Activated T-helper 2 cell treated with anti-CD3 and anti-CD28 coated beads, Interferon-gamma antibody, Interleukin-2, Interleukin-4, amounts not matched to agents 10 μg/mL and 5 μg/mL and 100 μg/mL, durations not matched to agents 14 hours and 24 hours and 36 hours (primary cell): ENCODE results near the gene EMILIN2. TPM values are rescaled to one million over a fixed set of nuclear protein-coding genes. Genes with fewer than 3 reads are reported as not detected.

Experiments
- DNase-seq: peaks from one replicate; pipeline ENCODE4 v3.0.0; 2021; ENCODE audit warnings: low spot score
- H3K27ac Mint-ChIP-seq: one replicate; pipeline ENCODE4 v1.8.0; 2021; ENCODE audit warnings: mixed read lengths
- H3K27me3 Mint-ChIP-seq: one replicate; pipeline ENCODE4 v1.8.0; 2021; ENCODE audit warnings: low read depth, mixed read lengths
- H3K36me3 Mint-ChIP-seq: one replicate; pipeline ENCODE4 v1.8.0; 2021; ENCODE audit warnings: low read depth, mixed read lengths
- H3K4me1 Mint-ChIP-seq: one replicate; pipeline ENCODE4 v1.8.0; 2021; ENCODE audit warnings: low read depth, mixed read lengths
- H3K4me3 Mint-ChIP-seq: one replicate; pipeline ENCODE4 v1.8.0; 2021; ENCODE audit warnings: low read depth, mild to moderate bottlenecking, moderate library complexity, mixed read lengths
- H3K9me3 Mint-ChIP-seq: one replicate; pipeline ENCODE4 v1.8.0; 2021; ENCODE audit warnings: mixed read lengths
- intact Hi-C: fragments of 100-400 bp; cut with micrococcal nuclease; formaldehyde crosslinking; loops from one replicate; pipeline ENCODE4 v1.15.1; 2023
- total RNA-seq: library from RNA; stranded (reverse); gene quantifications from 2 replicates; pipeline ENCODE4 v1.2.3, GENCODE V29; 2022

EMILIN2 gene
- total RNA-seq, 1 donor from 2014 or later = 53.4 TPM

GRCh38 chr18:2939317-2939716 lies 92.5 kb downstream of the EMILIN2 start:
- DNase-seq = no peak
- peak overlapping the region; percentile 17 for H3K27ac Mint-ChIP-seq
- H3K27me3 Mint-ChIP-seq = no peaks in the 10 kb centered on the region
- H3K9me3 Mint-ChIP-seq = no peaks in the 10 kb centered on the region
- intact Hi-C loops = no loop called here
- H3K4me1 Mint-ChIP-seq = peaks cover 39% of the 10 kb centered on the region
- H3K36me3 Mint-ChIP-seq = peaks cover 73% of the 10 kb centered on the region
- H3K4me3 Mint-ChIP-seq = no peak overlapping the region

- Mint-ChIP-seq H3K27me3 (no peaks in the 10 kb centered on the region), H3K36me3 (peaks cover 71% of the 10 kb centered on the region), H3K27ac (no peak overlapping the region), H3K4me1 (peaks cover 44% of the 10 kb centered on the region), H3K4me3 (no peak overlapping the region), H3K9me3 (no peaks in the 10 kb centered on the region)
- no peak for DNase-seq
- intact Hi-C loops = no loop called here
These were observed 101.2 kb downstream of the EMILIN2 start for GRCh38 chr18:2948038-2948437.

GRCh38 chr18:2952605-2953004 lies 105.8 kb downstream of the EMILIN2 start:
- Mint-ChIP-seq H3K9me3 (no peaks in the 10 kb centered on the region), H3K4me1 (peaks cover 62% of the 10 kb centered on the region), H3K4me3 (no peak overlapping the region), H3K27me3 (no peaks in the 10 kb centered on the region), H3K36me3 (peaks cover 90% of the 10 kb centered on the region), H3K27ac (no peak overlapping the region)
- DNase-seq = no peak
- intact Hi-C loops = no loop called here

- Mint-ChIP-seq H3K27me3 (no peaks in the 10 kb centered on the region), H3K9me3 (no peaks in the 10 kb centered on the region), H3K4me3 (no peak overlapping the region), H3K4me1 (peaks cover 64% of the 10 kb centered on the region), H3K36me3 (peaks cover 85% of the 10 kb centered on the region), H3K27ac (no peak overlapping the region)
- intact Hi-C loops = no loop called here
- DNase-seq = no peak
These were observed 107.3 kb downstream of the EMILIN2 start for GRCh38 chr18:2953935-2954653.

DNA sequence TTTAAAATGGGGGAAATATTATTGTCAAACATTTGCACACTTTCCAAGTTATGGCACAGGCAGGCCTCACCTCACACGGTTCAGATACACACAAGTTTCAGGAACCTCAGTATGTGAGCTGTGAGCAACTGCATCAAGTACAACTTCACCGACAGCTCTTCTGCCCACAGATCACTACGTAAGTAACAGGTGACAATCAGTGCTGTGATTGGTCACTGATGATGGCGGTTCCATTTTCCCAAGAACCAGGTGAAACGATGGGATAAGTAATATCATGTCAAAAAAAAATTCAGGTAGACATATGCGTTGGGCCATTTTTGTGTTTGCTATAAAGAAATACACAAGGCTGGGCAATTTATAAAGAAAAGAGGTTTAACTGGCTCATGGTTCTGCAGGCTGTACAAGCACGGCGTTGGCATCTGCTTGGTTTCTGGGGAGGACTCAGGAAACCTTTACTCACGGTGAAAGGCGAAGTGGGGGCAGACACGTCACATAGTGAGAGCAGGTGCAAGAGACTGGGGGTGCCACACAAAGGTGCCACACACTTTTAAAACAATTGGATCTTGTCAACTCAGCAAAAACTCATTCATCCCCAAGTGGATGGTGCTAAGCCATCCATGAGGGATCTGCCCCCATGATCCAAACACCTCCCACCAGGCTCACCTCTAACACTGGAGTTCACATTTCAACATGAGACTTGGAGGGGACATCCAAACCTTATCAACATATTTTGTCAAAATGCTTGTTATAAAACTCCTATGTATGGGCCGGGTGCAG lies 108.3 kb downstream of the EMILIN2 start:
- intact Hi-C loops = no loop called here
- no peaks in the 10 kb centered on the region for H3K27me3 Mint-ChIP-seq
- no peak for DNase-seq
- H3K4me1 Mint-ChIP-seq = peaks cover 66% of the 10 kb centered on the region
- peak overlapping the region; percentile 11 for H3K4me3 Mint-ChIP-seq
- H3K36me3 Mint-ChIP-seq = peaks cover 82% of the 10 kb centered on the region
- no peaks in the 10 kb centered on the region for H3K9me3 Mint-ChIP-seq
- H3K27ac Mint-ChIP-seq = peak overlapping the region; percentile 82

DNA sequence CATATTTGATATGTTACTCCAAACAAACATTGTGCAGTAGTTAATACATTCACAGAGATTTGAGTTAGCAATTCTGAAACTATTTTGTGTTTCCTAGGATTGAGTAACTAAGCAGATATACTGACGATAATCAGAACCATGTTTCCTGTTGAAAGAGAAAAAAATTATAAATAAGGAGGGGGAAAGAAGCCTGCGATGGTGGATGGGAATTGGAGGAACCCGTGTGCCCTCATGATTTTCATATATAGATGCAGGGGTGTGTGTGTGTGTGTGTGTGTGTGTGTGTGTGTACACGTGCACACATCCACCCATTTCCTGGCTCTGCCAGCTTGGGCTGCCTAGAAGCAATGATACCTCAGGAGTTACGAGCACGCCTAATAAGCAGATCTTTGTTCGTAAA lies 109.2 kb downstream of the EMILIN2 start:
- H3K9me3 Mint-ChIP-seq = no peaks in the 10 kb centered on the region

DNA sequence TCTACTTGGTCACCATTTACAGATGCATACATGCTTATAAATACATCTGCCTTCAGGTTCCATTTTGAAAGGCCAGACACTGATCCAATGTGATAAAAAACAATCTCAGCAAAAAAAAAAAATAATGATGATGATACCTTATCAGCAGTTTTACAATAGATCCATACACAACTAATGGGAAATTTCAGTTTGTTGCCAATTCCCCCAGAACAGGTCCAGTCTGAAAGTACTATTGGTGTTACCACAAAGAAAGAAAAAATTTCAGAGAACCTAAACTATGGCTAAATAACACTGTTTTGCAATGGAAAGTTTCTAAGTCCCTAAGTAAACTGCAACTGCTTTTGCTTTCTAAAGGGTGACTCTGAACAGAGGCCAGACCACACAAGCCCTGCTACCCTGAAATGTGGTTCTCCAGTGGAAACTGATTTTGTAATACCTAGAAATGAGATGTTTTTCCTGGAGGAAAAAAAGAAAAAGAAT lies 112.1 kb downstream of the EMILIN2 start:
- Mint-ChIP-seq H3K36me3 (peaks cover 54% of the 10 kb centered on the region), H3K9me3 (no peaks in the 10 kb centered on the region), H3K27ac (peak overlapping the region; percentile 99), H3K4me3 (peak overlapping the region; percentile 40), H3K4me1 (peaks cover 84% of the 10 kb centered on the region), H3K27me3 (no peaks in the 10 kb centered on the region)
- no peak for DNase-seq
- intact Hi-C loops = loop anchor here (1.0 kb wide), 1 partner anchor 22 kb away; no protein-coding TSS in a partner anchor

More for the DNA sequence above, 109.2 kb downstream of the EMILIN2 start:
- peaks cover 67% of the 10 kb centered on the region for H3K4me1 Mint-ChIP-seq
- peak overlapping the region; percentile 82 for H3K27ac Mint-ChIP-seq
- DNase-seq = no peak
- H3K36me3 Mint-ChIP-seq = peaks cover 72% of the 10 kb centered on the region
- H3K4me3 Mint-ChIP-seq = peak overlapping the region; percentile 62
- H3K27me3 Mint-ChIP-seq = no peaks in the 10 kb centered on the region
- intact Hi-C loops = loop anchor here (2.0 kb wide), 2 partner anchors 13 to 23 kb away; no protein-coding TSS in a partner anchor

GRCh38 chr18:2959341-2959740 lies 112.5 kb downstream of the EMILIN2 start:
- intact Hi-C loops = loop anchor here (1.0 kb wide), 1 partner anchor 22 kb away; no protein-coding TSS in a partner anchor
- H3K4me3 Mint-ChIP-seq = peak overlapping the region; percentile 80
- peak overlapping the region; percentile 99 for H3K27ac Mint-ChIP-seq
- no peaks in the 10 kb centered on the region for H3K9me3 Mint-ChIP-seq
- H3K36me3 Mint-ChIP-seq = peaks cover 51% of the 10 kb centered on the region
- DNase-seq = no peak
- peaks cover 84% of the 10 kb centered on the region for H3K4me1 Mint-ChIP-seq
- H3K27me3 Mint-ChIP-seq = no peaks in the 10 kb centered on the region

DNA sequence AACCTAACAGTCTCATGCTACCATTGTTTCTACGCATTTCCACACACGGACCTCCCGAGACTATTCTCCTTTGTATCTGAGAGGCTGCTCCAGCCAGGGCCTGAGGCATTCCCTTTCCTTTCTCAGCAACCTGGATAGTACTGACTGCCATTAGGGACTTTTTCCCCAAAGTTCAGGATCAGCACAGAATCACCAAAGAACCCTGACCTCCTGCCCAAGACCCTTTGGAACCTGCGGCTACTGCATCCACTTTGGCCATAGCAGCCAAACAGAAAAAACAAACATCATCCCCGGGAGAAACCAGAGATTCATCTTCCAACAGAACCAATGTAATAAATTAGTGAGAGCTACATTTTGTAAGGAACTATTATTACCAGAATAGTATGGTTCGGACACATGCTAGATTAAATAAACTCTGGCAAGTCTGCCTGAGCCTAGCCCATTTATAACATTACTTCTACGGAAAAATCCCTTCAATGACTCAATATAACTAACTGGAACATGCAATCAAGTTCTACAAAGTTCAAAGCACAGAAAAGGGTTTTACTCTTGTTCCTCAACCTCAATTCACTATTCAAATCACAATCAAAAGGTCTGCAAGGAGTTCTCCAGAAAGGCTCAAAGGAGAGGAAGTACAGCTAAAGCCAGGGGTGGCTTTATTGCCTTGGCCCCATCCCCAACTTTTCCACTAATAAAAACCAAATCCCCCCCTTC lies 114.3 kb downstream of the EMILIN2 start:
- Mint-ChIP-seq H3K27me3 (no peaks in the 10 kb centered on the region), H3K4me1 (peaks cover 82% of the 10 kb centered on the region), H3K9me3 (no peaks in the 10 kb centered on the region), H3K36me3 (peaks cover 39% of the 10 kb centered on the region), H3K27ac (peak overlapping the region; percentile 99), H3K4me3 (peak overlapping the region; percentile 80)
- DNase-seq = no peak
- intact Hi-C loops = loop anchor here (1.0 to 5.0 kb wide), 6 partner anchors 33 to 641 kb away; partner anchors contain the start of genes MYL12A and SMCHD1

DNA sequence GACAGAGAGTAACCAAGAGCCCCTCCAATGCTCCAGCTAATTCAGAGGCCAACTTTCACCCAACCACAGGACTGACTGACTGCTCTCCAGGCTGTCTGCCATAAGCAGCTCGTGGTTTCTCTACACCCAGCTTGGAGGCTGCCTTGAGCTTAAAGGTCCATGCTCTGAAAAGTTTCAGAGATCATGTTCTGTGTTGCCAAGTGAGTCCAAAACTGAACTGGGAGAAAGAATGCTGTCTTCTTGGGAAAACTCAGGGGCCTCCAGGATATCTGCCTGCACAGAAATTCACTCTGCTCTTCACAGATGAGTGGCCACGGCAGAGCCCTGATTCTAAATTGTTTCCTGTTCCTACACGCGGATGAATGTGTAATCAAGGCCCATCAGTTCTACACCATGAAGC lies 115.0 kb downstream of the EMILIN2 start:
- peak overlapping the region; percentile 80 for H3K4me3 Mint-ChIP-seq
- H3K27ac Mint-ChIP-seq = peak overlapping the region; percentile 99
- DNase-seq = no peak
- H3K9me3 Mint-ChIP-seq = no peaks in the 10 kb centered on the region
- peaks cover 82% of the 10 kb centered on the region for H3K4me1 Mint-ChIP-seq
- H3K27me3 Mint-ChIP-seq = no peaks in the 10 kb centered on the region
- peaks cover 35% of the 10 kb centered on the region for H3K36me3 Mint-ChIP-seq
- intact Hi-C loops = loop anchor here (1.0 to 5.0 kb wide), 6 partner anchors 10 to 640 kb away; partner anchors contain the start of genes MYL12A and SMCHD1

DNA sequence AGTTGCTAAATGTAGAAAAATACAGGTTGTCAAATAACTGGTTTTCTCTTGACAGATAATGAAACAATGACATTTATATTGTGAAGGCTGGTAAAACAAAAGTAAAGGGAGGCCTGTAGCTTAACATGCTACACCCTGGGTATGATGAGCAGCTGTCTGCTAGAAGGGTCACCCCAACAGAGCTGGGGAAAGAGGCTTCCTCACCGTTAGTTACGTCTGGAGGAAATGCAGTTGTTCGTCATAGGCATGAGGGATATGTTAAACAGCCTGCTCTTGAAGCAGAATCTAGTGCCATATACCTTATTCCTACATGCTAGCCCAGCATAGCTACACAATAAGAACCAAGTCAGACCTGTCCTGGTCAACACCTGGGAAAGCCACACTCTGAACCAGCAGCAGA lies 116.2 kb downstream of the EMILIN2 start:
- intact Hi-C loops = loop anchor here (5.0 kb wide), 3 partner anchors 306 to 639 kb away; partner anchors contain the start of gene SMCHD1
- peaks cover 83% of the 10 kb centered on the region for H3K4me1 Mint-ChIP-seq
- H3K9me3 Mint-ChIP-seq = no peaks in the 10 kb centered on the region
- peak overlapping the region; percentile 61 for H3K4me3 Mint-ChIP-seq
- no peak for DNase-seq
- H3K27me3 Mint-ChIP-seq = no peaks in the 10 kb centered on the region
- H3K27ac Mint-ChIP-seq = peak overlapping the region; percentile 99
- peaks cover 29% of the 10 kb centered on the region for H3K36me3 Mint-ChIP-seq

GRCh38 chr18:2964361-2965010 lies 117.7 kb downstream of the EMILIN2 start:
- Mint-ChIP-seq H3K36me3 (peaks cover 37% of the 10 kb centered on the region), H3K9me3 (no peaks in the 10 kb centered on the region)
- DNase-seq = no peak

More at GRCh38 chr18:2964361-2965010, 117.7 kb downstream of the EMILIN2 start:
- H3K4me1 Mint-ChIP-seq = peaks cover 85% of the 10 kb centered on the region
- H3K27me3 Mint-ChIP-seq = no peaks in the 10 kb centered on the region
- peak overlapping the region; percentile 99 for H3K27ac Mint-ChIP-seq
- intact Hi-C loops = loop anchor here (5.0 kb wide), 3 partner anchors 307 to 638 kb away; partner anchors contain the start of gene SMCHD1
- peak overlapping the region; percentile 49 for H3K4me3 Mint-ChIP-seq
